ENCODE measurements around the gene GALNT13.

The GALNT13 gene

DNA sequence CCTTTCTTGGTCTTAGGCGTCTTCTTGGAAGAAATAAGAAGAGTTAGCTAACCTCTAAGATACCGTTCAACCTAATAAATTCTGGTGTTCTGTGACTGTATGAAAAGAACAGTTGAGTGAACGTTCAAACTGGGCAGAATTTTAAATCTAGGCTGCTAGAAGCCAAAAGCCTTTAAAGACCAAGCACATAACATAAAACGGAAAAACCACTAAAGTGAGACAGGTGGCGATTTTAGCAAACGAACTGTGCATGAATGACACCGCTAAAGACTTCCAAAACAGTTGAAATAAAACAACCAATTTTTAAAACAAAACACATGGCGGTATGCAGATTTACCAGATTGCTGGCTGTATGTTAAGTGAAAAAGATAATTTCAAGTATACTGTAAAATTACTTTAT lies 73.1 kb downstream of the GALNT13 start:
- no peak for DNase-seq (ENCODE audit: low spot score)

DNA sequence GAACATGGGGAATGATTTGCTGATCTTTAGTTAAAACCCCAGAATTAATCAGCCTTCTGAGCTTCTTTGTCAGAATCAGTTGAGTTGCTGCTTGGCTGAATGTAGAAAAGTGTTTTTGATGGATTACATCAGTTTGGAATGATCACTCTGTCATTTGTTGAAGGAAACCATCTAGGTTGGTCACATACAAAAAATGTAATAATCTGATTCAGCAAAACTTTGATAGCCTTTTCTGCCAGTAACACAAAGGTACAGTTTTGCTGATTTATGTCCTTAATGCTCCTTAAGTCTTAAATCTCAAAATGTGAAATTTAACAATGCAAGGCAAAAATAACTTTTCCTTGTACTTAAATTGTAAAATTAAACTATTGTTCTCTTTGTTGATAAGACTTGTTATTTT lies 74.3 kb downstream of the GALNT13 start:
- no peak for DNase-seq (ENCODE audit: low spot score)

DNA sequence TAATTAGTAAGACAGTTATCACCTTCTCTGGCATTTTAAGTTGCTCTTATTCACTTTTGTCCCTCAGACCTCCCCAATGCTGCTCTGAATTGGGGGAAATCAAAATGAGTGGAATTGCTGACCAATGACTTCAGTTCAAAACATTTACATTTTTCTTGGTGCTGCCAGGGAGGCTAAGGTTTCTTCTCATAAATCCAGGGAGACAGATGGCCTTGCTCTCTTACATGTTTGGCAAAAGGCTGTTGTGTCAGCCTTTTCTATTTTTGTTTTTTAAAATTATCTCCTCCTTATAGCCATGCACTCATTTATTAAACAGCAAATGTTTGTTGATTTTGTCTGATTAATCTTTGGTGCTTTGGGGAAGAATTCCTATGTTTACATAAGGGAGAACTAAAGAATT lies 82.0 kb downstream of the GALNT13 start:
- DNase-seq (ENCODE audit: low spot score), result no peak

DNA sequence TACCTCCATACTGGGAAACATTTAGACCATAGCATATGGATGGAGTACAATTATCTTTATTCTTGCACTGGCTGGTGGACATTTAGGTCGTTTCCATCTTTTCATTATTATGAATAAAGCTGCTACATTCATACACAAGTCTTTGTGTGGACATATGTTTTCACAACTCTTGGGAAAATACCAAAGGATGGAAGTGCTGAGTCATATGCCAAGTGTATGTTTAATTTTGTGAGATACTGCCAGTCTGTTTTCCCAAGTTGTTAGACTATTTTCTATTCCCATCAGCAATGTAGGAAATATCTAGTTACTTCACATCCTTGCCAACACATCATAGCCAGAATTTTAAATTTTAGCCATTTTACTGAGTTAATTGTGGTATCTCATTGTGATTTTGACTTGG lies 91.5 kb downstream of the GALNT13 start:
- no peak for DNase-seq (ENCODE audit: low spot score)

DNA sequence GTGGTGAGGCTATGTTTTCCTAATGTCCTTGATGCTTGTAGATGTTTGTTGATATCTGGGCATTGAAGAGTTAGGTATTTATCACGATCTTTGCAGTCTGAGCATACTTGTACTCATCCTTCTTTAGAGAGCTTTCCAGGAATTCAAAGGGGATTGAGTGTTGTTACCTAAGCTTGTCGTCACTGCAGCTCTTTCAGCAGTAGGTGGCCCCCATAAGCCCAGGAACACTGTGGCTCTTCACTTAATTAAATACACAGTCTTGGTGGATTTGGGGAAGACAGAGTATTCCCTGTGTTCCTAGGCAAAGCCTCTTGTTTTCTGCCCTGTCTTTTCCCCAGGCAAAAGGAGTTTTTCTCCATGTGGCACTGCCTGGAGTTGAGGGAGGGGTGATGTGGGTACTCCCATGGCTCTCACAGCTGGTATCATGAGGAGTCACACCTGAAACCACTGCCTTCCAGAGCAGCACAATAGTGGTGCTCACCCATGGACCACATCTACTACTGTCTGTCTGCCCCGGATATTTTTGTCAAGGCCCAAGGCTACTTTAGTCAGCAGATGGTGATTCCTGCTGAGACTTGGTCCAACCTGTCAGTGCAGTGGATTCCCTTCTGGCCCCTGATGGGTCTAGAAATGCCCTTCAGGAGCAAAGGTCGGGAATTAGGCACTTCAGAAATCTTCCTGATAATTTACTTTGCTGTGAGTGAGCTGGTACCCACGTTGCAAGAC lies 95.7 kb downstream of the GALNT13 start:
- DNase-seq (ENCODE audit: low spot score), result no peak

DNA sequence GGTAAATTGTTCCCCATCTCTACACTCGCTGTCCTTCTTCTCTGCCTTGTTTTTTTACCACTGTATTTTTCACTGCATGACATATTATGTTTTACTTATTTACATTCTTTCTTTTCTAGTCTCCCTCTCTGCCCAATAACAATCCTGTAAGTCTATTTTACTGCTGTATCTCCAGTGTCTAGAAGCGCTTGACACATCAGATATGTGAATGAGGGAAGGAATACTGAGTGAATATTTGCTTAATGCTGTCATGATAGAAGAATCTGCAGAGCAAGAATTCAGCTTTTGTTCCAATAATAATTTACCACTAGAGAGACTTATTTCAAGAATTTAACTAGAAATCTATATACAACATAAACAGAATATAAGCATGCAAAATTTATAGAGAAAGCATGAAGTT lies 99.5 kb downstream of the GALNT13 start:
- no peak for DNase-seq (ENCODE audit: low spot score)

DNA sequence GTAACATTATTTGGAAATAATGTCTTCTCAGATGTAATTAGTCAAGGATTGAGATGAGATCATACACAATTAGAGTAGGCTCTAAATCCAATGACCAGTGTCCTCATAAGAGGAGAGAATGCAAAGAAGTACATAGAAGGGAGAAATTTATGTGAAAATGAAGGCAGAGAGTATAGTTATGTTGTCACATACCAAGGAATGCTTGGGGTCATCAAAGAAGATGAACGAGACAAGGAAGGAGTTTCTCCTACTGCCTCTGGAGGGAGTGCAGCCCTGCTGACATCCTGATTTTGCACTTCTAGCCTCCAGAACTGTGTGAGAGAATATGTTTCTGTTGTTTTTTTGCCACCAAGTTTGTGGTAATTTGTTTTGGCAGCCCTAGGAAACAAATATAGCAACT lies 100.1 kb downstream of the GALNT13 start:
- no peak for DNase-seq (ENCODE audit: low spot score)

DNA sequence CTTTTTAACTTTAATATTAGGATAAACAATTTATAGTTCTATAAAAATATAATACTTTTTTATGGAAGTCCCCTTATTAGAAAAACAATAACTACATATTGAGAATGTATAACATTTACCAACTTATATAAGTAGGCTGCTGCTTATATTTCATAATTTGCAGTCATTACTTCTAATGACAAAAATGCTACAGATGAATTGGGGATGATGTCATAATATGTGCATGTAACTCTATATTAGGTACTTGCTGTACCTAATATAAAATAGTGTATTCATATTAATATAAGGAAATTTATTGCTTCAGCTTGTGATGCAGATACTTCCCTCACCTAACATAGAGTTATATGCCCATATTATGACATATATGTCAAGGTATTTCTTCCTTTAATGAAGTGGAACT lies 100.7 kb downstream of the GALNT13 start:
- no peak for DNase-seq (ENCODE audit: low spot score)

DNA sequence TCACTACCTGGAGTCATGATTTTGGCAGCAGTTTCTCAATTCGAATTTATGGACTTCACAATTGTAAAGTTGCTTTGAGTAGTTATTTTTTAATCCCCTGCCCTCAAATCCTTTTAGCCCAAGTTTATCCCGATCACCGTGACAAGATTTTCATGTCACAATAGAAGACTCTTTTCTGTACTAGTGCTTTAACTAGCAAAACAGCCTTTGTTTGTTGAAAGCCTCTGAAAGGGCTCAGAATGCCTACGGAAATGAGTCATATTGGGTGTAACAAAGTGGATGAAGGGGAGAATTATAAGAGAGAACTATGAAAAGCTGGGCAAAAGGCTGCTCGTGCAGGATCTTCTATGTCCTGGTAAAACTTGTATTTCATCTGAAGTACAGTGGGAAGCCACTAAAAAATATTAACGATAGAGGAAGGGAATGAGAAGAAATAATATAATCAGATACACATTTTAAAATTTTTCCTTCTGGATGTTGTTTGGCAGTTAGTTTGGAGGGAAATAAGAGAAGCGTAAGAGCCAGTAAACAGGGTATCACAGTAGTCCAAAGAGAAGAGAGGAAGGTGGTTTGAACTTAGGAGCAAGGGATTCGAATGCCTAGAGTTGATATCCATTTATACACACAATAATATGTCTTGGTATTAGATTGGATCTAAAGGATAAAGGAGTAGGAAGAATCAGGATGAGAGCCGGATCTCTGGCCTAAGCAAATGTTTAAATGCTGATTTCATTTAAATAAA lies 114.9 kb downstream of the GALNT13 start:
- DNase-seq (ENCODE audit: low spot score), result no peak

DNA sequence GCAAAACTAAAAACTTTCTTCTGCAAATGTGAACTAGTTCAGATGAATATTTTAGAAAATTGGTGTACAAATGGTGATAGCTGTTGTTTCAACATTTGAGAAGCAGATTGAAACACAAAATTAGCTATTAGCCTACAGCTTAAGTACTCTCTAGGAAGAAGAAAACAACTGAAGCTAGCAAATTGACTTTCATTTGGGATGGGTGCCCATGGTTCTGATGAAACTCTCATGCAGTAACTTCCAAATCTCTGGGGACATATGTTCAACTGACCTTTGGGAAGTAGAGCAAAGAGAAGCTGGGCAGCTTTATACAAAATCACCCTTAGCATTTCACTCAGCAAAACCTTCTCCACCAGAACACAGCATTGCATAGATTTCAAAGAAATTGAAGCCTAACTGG lies 119.0 kb downstream of the GALNT13 start:
- no peak for DNase-seq (ENCODE audit: low spot score)

DNA sequence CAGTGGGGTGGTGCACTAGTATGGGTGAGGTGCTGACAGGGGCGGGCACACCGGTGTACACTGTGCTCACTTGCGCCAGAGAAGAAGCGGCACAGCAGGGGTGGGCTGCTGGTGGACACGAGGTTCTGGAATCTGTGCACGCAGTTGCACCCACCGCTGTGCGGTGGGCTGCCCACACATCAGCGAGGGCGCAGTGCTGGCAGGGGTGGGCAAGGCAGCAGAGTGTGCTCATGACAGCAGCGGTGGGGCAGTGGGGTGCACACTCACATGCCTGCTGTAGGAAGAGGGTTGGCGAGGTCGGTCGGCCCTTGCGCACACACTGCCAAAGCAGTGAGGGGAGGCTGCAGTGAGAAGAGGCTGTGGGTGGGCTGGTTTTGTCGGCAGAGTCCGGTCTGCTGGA lies 141.8 kb downstream of the GALNT13 start:
- no peak for DNase-seq (ENCODE audit: low spot score)

DNA sequence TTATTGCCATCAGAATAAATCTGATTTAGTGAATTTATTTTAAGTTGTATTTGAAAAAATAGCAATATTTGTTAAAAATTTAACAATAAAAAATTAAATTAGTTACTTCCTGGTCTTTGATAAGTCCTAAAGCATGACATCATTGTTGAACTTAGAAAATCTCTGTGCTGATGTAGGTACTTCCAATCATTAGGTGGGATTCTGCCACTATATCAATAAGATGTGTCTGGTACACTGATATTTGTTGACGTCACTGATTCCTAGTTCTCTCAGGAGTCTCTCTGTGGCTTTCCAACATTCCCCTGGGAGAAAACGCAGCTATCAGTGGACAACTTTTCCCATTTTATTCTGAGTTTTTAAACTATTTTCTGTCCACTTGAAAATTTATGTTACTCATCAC lies 143.5 kb downstream of the GALNT13 start:
- no peak for DNase-seq (ENCODE audit: low spot score)

DNA sequence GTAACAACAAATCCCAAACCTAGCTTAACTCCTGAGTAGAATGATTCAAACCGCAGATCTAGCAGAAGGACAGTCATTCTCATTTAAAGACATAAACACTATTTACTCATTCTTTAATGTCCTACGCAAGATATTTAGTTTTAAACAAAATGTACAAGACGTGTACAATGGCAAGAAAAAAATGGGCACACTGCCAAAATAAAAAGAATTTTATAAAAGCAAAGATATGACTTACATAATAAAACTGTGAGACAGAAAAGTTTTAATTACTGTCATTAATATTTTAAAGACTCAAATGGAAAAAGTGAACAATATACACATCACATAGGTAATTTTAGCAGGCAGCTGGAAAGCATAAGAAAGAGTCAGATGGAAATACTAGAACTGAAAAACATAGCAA lies 157.8 kb downstream of the GALNT13 start:
- no peak for DNase-seq (ENCODE audit: low spot score)

DNA sequence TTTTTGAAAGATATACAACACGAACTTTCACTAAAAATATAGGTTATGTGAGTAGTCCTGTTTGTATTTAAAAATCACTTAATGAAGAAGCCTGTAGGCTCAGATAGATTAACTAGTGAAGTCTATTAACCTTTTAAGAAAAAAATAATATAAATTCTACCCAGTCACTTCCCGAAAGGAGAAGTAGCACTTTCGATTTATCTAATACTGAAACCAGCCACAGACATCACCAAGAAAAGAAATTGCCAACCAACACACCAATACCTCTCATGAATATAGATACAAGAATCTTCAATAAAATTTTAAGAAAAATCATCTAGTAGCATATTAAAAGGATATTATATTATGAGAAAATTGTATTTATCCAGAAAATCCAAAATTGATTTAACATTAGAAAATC lies 160.5 kb downstream of the GALNT13 start:
- DNase-seq (ENCODE audit: low spot score), result no peak

DNA sequence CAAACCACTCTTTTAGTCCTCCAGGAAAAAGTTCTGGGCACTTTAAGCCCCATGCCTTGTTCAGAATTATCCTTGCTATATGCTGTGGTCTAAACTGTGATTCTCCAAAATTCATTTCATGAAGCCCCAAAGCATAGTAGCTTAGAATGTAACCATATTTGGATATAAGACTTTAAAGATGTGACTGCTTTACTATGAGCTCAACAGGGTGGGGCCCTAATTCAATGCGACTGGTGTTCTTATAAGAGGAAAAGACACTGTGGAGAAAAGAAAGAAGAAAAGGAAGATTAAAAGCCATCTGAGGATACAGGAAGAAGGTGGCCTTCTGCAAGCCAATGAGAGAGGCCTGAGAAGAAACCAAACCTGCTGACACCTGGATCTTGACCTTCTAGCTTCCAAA lies 174.8 kb downstream of the GALNT13 start:
- no peak for DNase-seq (ENCODE audit: low spot score)

DNA sequence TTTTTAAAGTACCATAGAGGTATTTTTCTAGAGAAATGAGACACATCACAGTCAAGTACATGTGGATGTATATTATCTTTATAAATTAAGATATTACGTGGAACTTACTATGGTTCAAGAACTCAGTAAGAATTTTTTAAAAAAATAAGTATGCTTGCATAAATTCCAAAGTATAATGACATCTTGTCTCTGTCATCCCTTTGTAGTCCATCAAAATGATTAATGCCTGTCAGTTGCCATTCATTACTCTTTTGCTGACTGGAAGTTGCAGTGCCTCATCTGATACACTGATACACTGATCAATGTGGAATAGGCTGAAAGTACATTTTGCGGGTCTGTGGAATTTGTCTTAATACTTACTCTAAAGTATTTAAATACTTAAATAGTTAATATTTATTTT lies 177.2 kb downstream of the GALNT13 start:
- no peak for DNase-seq (ENCODE audit: low spot score)

DNA sequence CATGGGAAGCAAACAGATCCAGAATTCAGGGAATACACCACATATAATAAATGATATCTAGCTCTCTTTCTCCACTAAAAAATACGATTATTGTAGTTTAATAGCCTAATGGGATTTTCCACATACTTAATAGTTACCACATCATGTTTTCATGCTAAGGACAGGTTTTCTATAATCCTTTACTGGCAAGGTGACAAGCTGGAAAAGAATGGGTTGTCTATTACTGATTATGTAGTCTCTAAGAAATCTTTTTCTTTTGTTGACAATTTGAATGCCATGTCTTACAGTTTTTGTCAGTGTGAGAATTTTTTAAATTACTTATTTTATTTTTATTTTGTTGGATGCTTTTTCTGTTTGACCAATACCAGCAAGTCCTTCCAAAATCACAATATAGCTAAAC lies 177.8 kb downstream of the GALNT13 start:
- DNase-seq (ENCODE audit: low spot score), result no peak

DNA sequence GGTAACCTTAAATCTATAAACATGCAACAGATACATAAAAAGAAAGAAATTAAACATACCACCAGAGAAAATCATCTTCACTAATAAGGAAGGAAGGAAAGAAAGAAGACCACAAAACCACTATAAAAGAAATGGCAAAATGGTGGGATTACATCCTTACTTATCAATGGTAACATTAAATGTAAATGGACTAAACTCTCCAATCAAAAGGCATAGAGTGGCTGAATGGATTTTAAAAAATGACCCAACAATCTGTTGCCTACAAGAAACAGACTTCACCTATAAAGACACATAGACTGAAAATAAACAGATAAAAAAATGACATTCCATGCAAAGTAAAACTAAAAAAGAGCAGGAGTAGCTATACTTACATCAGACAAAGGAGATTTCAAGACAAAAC lies 195.4 kb downstream of the GALNT13 start:
- DNase-seq (ENCODE audit: low spot score), result no peak

DNA sequence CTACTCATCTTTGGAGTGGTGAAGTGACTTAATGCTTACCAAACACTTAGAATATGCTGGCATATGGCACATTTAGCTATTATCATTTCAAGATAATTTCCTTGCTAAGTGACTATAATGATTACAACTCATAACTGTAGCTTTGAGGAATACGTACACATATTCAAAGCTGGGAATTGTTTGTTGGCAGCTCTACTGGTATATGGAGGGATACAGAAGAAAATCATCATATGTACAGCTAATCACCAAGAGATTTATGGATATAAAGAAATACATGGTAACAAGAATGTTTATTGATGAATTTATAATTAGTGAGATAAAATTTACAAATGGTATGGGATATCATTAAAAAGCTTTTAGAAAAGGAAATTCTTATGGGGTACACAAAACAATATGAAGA lies 207.2 kb downstream of the GALNT13 start:
- no peak for DNase-seq (ENCODE audit: low spot score)

DNA sequence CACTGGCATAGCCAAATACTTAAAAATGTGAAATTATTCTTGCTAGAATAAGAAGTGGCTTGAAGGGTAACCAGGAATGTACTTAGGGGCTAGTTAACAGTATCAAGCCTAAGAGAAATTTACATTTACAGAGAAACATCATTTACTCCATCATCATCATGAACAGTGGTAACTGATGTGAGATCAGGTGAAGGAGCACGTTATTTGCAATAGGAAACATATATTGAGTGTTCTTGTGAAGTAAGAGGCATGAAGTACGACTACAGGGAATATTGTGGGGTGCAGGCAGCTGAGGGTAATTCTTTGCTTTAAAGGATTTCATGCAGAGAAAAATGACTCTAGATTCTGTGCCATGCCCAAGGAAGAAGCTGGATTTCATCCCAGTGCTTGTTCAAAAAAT lies 220.8 kb downstream of the GALNT13 start:
- DNase-seq (ENCODE audit: low spot score), result no peak

DNA sequence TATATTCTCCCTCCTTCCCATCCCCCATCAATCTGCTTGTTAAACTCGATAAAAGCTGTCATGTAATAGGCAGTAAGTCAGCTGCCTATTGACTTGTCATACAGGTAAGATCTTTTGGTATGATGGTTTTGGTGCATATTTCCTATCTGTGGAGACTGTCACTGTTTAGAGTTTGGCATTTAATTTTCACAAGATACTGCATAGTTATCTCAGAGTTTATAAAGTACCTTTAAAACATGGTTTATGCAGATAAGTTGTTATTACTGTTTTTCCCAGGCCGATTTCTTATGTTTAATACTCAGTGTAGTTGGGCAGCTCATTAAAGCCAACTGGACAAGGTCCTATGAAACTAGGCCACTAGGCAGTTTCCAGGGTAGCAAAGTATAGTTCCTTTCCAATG lies 222.1 kb downstream of the GALNT13 start:
- no peak for DNase-seq (ENCODE audit: low spot score)

DNA sequence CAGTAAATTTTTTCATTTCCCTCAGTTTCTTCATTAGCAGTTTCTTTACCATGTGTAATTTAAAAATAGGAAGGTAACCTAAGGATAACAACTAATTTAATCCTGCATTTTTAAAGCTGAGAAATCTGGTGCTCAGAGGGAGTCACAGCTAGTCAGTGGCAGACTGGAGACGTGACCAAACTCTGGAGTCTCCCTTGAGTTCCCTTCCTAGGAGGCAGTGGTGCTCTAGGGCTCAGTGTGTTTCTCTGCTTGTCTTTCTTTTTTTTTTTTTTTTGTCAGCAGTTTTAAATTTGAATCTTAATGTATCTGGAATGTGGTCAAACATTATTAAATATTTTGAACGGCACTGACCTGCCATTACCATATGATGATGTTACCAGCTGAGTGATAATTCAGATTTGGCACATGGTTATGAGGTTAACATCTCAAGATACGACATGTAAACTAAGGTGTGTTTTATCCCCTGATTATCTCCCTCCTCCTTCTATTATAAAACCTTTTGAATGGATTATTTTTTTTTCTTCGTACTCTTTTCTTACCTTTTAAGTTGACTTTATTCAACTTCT lies 226.2 kb downstream of the GALNT13 start:
- no peak for DNase-seq (ENCODE audit: low spot score)

DNA sequence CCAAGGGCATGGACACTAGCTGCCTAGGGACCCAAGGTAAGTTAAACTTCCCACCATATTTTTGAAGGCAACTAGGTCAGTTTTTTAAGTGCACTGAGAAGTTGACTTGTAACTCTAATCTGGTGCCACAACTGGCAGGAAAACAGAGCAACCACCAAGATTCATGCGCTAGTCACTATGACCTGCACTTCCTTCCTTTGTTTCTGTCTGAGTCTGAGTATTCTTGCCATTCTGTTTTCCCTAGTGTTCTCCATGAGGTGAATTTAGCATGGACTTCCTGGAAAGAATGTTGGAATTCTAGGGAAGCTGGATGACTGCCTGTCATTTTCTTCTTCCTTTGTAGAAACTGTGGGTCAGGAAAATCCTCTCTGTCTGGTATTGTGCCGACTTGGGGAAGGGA lies 249.0 kb downstream of the GALNT13 start:
- DNase-seq (ENCODE audit: low spot score), result no peak

DNA sequence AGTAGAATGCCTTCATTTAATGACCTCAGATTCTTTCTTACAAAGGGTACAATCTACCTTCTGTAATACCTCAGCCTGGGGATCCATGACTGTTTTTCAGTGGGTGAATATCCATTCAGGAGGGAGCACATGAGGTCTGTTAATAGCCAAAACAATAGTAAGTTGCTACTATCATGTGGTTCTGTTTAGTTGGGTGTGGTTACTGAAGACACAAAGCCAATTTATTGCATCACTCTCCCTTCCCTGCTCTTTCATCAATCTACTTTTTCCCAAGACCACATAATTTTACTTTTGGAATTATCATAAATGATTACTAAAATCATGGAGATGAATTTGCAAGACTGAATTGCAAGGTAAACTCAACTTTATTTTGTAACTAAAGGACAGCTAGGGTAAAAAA lies 254.2 kb downstream of the GALNT13 start:
- no peak for DNase-seq (ENCODE audit: low spot score)

All from ecto neural progenitor cell (in vitro differentiated cells).